ENCODE measurements around the gene CCDC172.

CCDC172 gene

GRCh38 chr10:116324227-116324950 lies at the start of gene CCDC172:
TSS of gene CCDC172 (plus strand) at chr10:116324448. CDS start at chr10:116325012, 564 bp downstream.
- H3K9me3 Mint-ChIP-seq, result no peaks in the 10 kb centered on the region

GRCh38 chr10:116276981-116277380 lies 47.3 kb upstream of the CCDC172 start:
- Mint-ChIP-seq H3K4me3 (no peak overlapping the region), H3K9me3 (no peaks in the 10 kb centered on the region)

More at GRCh38 chr10:116324227-116324950, at the start of gene CCDC172:
- Mint-ChIP-seq H3K27ac (no peak within 1 kb of the TSS), H3K36me3 (no peaks in the 10 kb centered on the region), H3K4me1 (no peaks in the 10 kb centered on the region), H3K27me3 (no peaks in the 10 kb centered on the region), H3K4me3 (no peak within 1 kb of the TSS)
- no peak for DNase-seq
- CTCF ChIA-PET, result no interaction called here

GRCh38 chr10:116278846-116279245 lies 45.4 kb upstream of the CCDC172 start:
- H3K4me3 Mint-ChIP-seq, result no peak overlapping the region
- H3K27me3 Mint-ChIP-seq, result peaks cover 21% of the 10 kb centered on the region
- no peaks in the 10 kb centered on the region for H3K9me3 Mint-ChIP-seq
- peaks cover 2% of the 10 kb centered on the region for H3K4me1 Mint-ChIP-seq
- no peak overlapping the region for H3K27ac Mint-ChIP-seq
- DNase-seq, result no peak
- CTCF ChIA-PET, result no interaction called here
- no peaks in the 10 kb centered on the region for H3K36me3 Mint-ChIP-seq

More at GRCh38 chr10:116276981-116277380, 47.3 kb upstream of the CCDC172 start:
- H3K36me3 Mint-ChIP-seq, result peaks cover 3% of the 10 kb centered on the region
- H3K4me1 Mint-ChIP-seq, result peaks cover 8% of the 10 kb centered on the region
- no peak overlapping the region for H3K27ac Mint-ChIP-seq
- CTCF ChIA-PET, result interaction anchor here (2.6 kb wide), 1 partner anchor 11 kb away, joined by 9 read pairs; no protein-coding TSS in a partner anchor
- H3K27me3 Mint-ChIP-seq, result peaks cover 39% of the 10 kb centered on the region
- no peak for DNase-seq

GRCh38 chr10:116281775-116282174 lies 42.5 kb upstream of the CCDC172 start:
- Mint-ChIP-seq H3K4me1 (peaks cover 2% of the 10 kb centered on the region), H3K4me3 (no peak overlapping the region), H3K36me3 (no peaks in the 10 kb centered on the region), H3K27me3 (no peaks in the 10 kb centered on the region), H3K9me3 (no peaks in the 10 kb centered on the region), H3K27ac (no peak overlapping the region)
- CTCF ChIA-PET, result no interaction called here
- DNase-seq, result no peak

GRCh38 chr10:116286626-116287200 lies 37.5 kb upstream of the CCDC172 start:
- Mint-ChIP-seq H3K27me3 (no peaks in the 10 kb centered on the region), H3K27ac (no peak overlapping the region), H3K36me3 (no peaks in the 10 kb centered on the region), H3K4me1 (peaks cover 7% of the 10 kb centered on the region), H3K4me3 (no peak overlapping the region), H3K9me3 (no peaks in the 10 kb centered on the region)
- no peak for DNase-seq
- CTCF ChIA-PET, result interaction anchor here (0.7 to 2.4 kb wide), 3 partner anchors 11 to 580 kb away, joined by 3 to 9 read pairs (median 4); no protein-coding TSS in a partner anchor

- peak; percentile 37 for DNase-seq
- Mint-ChIP-seq H3K36me3 (no peaks in the 10 kb centered on the region), H3K9me3 (no peaks in the 10 kb centered on the region), H3K27ac (no peak overlapping the region), H3K4me1 (peaks cover 7% of the 10 kb centered on the region), H3K27me3 (no peaks in the 10 kb centered on the region), H3K4me3 (no peak overlapping the region)
- CTCF ChIA-PET, result interaction anchor here (0.7 to 2.4 kb wide), 3 partner anchors 12 to 581 kb away, joined by 3 to 9 read pairs (median 4); no protein-coding TSS in a partner anchor
These were observed 36.2 kb upstream of the CCDC172 start for GRCh38 chr10:116287906-116288501.

GRCh38 chr10:116289652-116290051 lies 34.6 kb upstream of the CCDC172 start:
- Mint-ChIP-seq H3K4me1 (peaks cover 7% of the 10 kb centered on the region), H3K4me3 (no peak overlapping the region), H3K27me3 (no peaks in the 10 kb centered on the region), H3K36me3 (no peaks in the 10 kb centered on the region), H3K27ac (no peak overlapping the region), H3K9me3 (no peaks in the 10 kb centered on the region)
- DNase-seq, result no peak
- CTCF ChIA-PET, result no interaction called here

- Mint-ChIP-seq H3K4me3 (no peak overlapping the region), H3K4me1 (no peaks in the 10 kb centered on the region), H3K36me3 (no peaks in the 10 kb centered on the region), H3K9me3 (no peaks in the 10 kb centered on the region), H3K27ac (no peak overlapping the region), H3K27me3 (no peaks in the 10 kb centered on the region)
- CTCF ChIA-PET, result no interaction called here
- no peak for DNase-seq
These were observed 31.8 kb upstream of the CCDC172 start for GRCh38 chr10:116292493-116292892.

GRCh38 chr10:116296291-116296721 lies 27.9 kb upstream of the CCDC172 start:
- H3K27me3 Mint-ChIP-seq, result no peaks in the 10 kb centered on the region
- peaks cover 2% of the 10 kb centered on the region for H3K9me3 Mint-ChIP-seq
- H3K36me3 Mint-ChIP-seq, result no peaks in the 10 kb centered on the region
- CTCF ChIA-PET, result interaction anchor here (0.9 kb wide), 1 partner anchor 590 kb away, joined by 3 read pairs; no protein-coding TSS in a partner anchor
- no peaks in the 10 kb centered on the region for H3K4me1 Mint-ChIP-seq
- DNase-seq, result no peak
- H3K4me3 Mint-ChIP-seq, result no peak overlapping the region
- no peak overlapping the region for H3K27ac Mint-ChIP-seq

- Mint-ChIP-seq H3K4me3 (no peak overlapping the region), H3K27me3 (no peaks in the 10 kb centered on the region), H3K27ac (no peak overlapping the region), H3K4me1 (no peaks in the 10 kb centered on the region), H3K9me3 (peaks cover 5% of the 10 kb centered on the region), H3K36me3 (no peaks in the 10 kb centered on the region)
- DNase-seq, result no peak
- CTCF ChIA-PET, result no interaction called here
These were observed 25.7 kb upstream of the CCDC172 start for GRCh38 chr10:116298586-116298985.

- Mint-ChIP-seq H3K27me3 (no peaks in the 10 kb centered on the region), H3K4me1 (no peaks in the 10 kb centered on the region), H3K4me3 (no peak overlapping the region), H3K27ac (no peak overlapping the region), H3K9me3 (peaks cover 5% of the 10 kb centered on the region), H3K36me3 (no peaks in the 10 kb centered on the region)
- CTCF ChIA-PET, result no interaction called here
- no peak for DNase-seq
These were observed 23.7 kb upstream of the CCDC172 start for GRCh38 chr10:116300542-116300941.

GRCh38 chr10:116304923-116305322 lies 19.3 kb upstream of the CCDC172 start:
- H3K4me3 Mint-ChIP-seq, result no peak overlapping the region
- H3K9me3 Mint-ChIP-seq, result peaks cover 5% of the 10 kb centered on the region
- no peaks in the 10 kb centered on the region for H3K27me3 Mint-ChIP-seq
- no peak for DNase-seq
- H3K36me3 Mint-ChIP-seq, result no peaks in the 10 kb centered on the region
- CTCF ChIA-PET, result no interaction called here
- no peaks in the 10 kb centered on the region for H3K4me1 Mint-ChIP-seq
- no peak overlapping the region for H3K27ac Mint-ChIP-seq

- Mint-ChIP-seq H3K27me3 (no peaks in the 10 kb centered on the region), H3K27ac (no peak overlapping the region), H3K4me1 (no peaks in the 10 kb centered on the region), H3K4me3 (no peak overlapping the region), H3K9me3 (peaks cover 3% of the 10 kb centered on the region), H3K36me3 (no peaks in the 10 kb centered on the region)
- no peak for DNase-seq
- CTCF ChIA-PET, result no interaction called here
These were observed 17.4 kb upstream of the CCDC172 start for GRCh38 chr10:116306847-116307246.

- H3K27ac Mint-ChIP-seq, result no peak overlapping the region
- DNase-seq, result no peak
- no peaks in the 10 kb centered on the region for H3K4me1 Mint-ChIP-seq
- no peak overlapping the region for H3K4me3 Mint-ChIP-seq
- peaks cover 3% of the 10 kb centered on the region for H3K9me3 Mint-ChIP-seq
- no peaks in the 10 kb centered on the region for H3K27me3 Mint-ChIP-seq
- CTCF ChIA-PET, result no interaction called here
- H3K36me3 Mint-ChIP-seq, result no peaks in the 10 kb centered on the region
These were observed 16.8 kb upstream of the CCDC172 start for GRCh38 chr10:116307455-116307854.

- DNase-seq, result no peak
- CTCF ChIA-PET, result no interaction called here
- H3K4me3 Mint-ChIP-seq, result no peak overlapping the region
- no peaks in the 10 kb centered on the region for H3K36me3 Mint-ChIP-seq
- H3K4me1 Mint-ChIP-seq, result no peaks in the 10 kb centered on the region
- no peak overlapping the region for H3K27ac Mint-ChIP-seq
- H3K27me3 Mint-ChIP-seq, result no peaks in the 10 kb centered on the region
- no peaks in the 10 kb centered on the region for H3K9me3 Mint-ChIP-seq
These were observed 13.2 kb upstream of the CCDC172 start for GRCh38 chr10:116311016-116311415.
